Ovary (tissue), 3 donors: ENCODE measurements around the gene KLHL22.
A peak's percentile ranks its signal among the peaks of the same experiment; 100 is the strongest.

Source experiments
- CTCF ChIP-seq, 3 donors: fragments of 450-650 bp in 2 of 3; fragments of 200-600 bp in 1 of 3; IDR thresholded peaks; one replicate each; pipeline versions ENCODE4 v1.5.1 to v1.8.0; 2016 to 2022; ENCODE audit warnings: antibody characterized with exemption in 3 of 3, mild to moderate bottlenecking in 1 of 3
- POLR2A ChIP-seq: fragments of 450-650 bp; IDR thresholded peaks from one replicate; pipeline ENCODE4 v1.6.1; 2017; ENCODE audit warnings: antibody characterized with exemption, mild to moderate bottlenecking, moderate library complexity
- donor health status: DM: no; HTN: no; CAD: no.

- TF ChIP-seq CTCF (IDR thresholded peaks at IDR 0.05) (no peak), POLR2A (peak; percentile 13)
Observed at GRCh38 chr22:20437613-20438426, 57.8 kb downstream of the KLHL22 start, which contains the start of gene SCARF2.
